ENCODE measurements around the gene KRTAP10-3.

Gene KRTAP10-3

DNA sequence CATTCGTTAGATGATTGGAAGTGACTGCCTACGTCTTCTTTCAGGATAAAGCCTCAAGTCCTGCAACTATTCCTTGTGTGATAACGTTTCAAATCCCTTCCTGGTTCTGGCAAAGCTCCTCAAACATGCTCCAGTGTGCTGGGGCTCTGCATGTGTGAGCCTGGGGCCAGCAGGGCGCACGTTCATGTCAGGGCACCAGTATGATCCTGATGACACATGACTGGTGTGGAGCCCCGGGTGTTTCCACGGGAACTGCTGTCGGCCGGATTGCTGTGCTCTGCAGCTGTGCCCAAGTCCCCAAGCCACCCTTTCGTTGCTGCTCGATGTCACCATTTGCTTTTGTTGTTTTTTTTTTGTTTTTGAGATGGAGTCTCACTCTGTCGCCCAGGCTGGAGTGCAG is 39.9 kb downstream of the KRTAP10-3 start:
- ChIA-PET CTCF (interaction anchor here (1.4 to 2.9 kb wide), 2 partner anchors 8 to 275 kb away, joined by 6 to 11 read pairs; no protein-coding TSS in a partner anchor), POLR2A (no interaction called here)
- TF ChIP-seq CTCF (IDR thresholded peaks at IDR 0.05; ENCODE audit: control extremely low read depth, extremely low read depth, low read depth, missing control alignments): no peak
- no peak for DNase-seq (ENCODE audit: extremely low spot score)

- ChIA-PET CTCF (interaction anchor here (0.9 to 1.4 kb wide), 2 partner anchors 66 to 276 kb away, joined by 3 to 6 read pairs; no protein-coding TSS in a partner anchor), POLR2A (no interaction called here)
- no peak for TF ChIP-seq CTCF (IDR thresholded peaks at IDR 0.05; ENCODE audit: control extremely low read depth, extremely low read depth, low read depth, missing control alignments)
- no peak for DNase-seq (ENCODE audit: extremely low spot score)
Observed at GRCh38 chr21:44517175-44517899, 41.3 kb downstream of the KRTAP10-3 start.

DNA sequence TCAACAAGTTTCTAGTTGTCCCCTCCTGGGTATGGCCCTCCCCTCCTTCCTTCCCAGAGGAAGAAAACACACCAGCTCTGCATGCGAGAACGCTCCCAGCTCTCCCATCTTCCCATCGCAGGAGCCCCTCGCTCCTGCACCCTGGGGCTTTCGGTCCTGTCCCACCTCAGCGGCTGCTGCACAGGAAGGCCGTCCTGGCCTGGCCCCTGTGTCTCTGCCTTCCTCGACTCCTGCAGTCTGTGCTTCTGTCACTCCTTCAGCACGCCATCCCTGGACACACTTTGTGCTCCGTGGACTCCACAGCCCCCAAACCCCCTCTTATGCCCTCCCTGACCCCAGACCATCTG is 41.8 kb downstream of the KRTAP10-3 start:
- no peak for TF ChIP-seq CTCF (IDR thresholded peaks at IDR 0.05; ENCODE audit: control extremely low read depth, extremely low read depth, low read depth, missing control alignments)
- DNase-seq (ENCODE audit: extremely low spot score): no peak
- POLR2A ChIA-PET: no interaction called here
- CTCF ChIA-PET: interaction anchor here (0.9 kb wide), 1 partner anchor 65 kb away, joined by 3 read pairs; no protein-coding TSS in a partner anchor

GRCh38 chr21:44516342-44516741 is 42.3 kb downstream of the KRTAP10-3 start:
- no peak for DNase-seq (ENCODE audit: extremely low spot score)
- CTCF ChIA-PET: interaction anchor here (1.0 kb wide), 1 partner anchor 277 kb away, joined by 5 read pairs; no protein-coding TSS in a partner anchor
- POLR2A ChIA-PET: no interaction called here
- no peak for TF ChIP-seq CTCF (IDR thresholded peaks at IDR 0.05; ENCODE audit: control extremely low read depth, extremely low read depth, low read depth, missing control alignments)

DNA sequence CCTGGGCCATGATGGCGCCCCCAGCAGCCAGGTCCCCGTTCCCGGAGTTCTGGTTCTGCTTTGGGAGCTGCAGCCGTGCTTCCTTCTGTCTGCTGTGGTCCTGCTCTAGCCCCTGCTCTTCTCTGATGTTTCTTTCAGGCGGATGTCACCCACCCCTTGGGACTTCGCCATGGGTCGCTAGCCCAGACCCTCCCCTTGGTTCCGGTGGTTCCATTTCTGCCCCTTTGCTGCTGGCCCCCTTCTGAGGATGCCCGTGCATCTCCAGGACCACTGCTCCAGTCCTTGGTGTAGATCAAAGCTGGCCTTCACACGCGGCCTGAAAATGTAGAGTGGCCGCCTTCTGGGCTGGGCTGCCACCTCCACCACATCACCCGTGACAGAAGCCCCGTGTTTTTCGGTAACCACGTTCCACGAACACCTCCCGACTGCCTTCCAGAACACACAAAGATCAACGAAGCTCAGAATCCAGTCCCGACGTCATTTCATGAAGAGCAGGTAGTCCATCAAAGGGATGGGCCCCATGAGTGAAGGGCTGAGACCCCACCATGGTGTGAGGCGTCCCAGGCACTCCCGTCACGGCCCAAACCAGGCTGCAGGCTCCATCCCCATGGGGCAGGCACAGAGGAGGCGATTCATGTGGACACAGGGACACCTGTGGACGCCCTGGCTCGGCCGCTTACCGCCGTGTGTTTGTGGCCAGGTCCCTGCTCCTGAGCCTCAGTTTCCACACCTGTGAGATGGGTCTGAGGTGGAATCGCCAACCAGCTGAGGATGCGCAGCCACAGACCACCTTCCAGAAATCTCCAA is 43.0 kb downstream of the KRTAP10-3 start:
- no peak for TF ChIP-seq CTCF (IDR thresholded peaks at IDR 0.05; ENCODE audit: control extremely low read depth, extremely low read depth, low read depth, missing control alignments)
- DNase-seq (ENCODE audit: extremely low spot score): no peak
- ChIA-PET POLR2A (no interaction called here), CTCF (interaction anchor here (1.0 to 7.3 kb wide), 2 partner anchors 278 kb away, joined by 5 to 67 read pairs; no protein-coding TSS in a partner anchor)

DNA sequence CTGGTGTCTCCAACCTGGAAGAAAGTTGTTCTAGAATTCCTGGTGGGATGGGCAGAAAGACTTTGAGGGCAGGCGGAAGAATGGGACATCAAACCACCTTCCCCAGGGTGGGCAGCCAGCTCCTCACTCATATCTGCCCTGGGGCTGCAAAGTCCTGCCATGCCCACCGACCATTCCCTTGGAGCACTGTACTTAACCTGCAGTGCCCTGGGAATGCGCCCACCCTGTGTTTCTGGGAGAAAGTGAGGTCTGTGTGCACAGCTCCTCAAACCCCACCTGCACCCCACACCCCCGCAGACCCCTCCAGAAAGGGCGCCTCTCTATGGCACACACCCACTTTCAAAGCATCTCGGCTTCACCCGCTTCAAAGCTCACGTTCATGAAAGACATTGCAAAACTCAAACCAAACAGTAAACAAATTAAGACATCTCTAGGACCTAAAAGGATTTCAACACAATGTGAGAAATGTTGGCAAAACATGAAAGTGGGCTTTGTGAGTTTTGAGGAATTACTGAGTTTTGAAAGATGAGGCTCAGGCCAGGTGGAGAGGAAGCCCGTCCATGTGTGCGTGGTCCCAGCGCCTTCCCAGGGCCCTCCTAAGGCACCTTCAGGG is 43.7 kb downstream of the KRTAP10-3 start:
- ChIA-PET POLR2A (no interaction called here), CTCF (interaction anchor here (7.3 kb wide), 1 partner anchor 279 kb away, joined by 67 read pairs; no protein-coding TSS in a partner anchor)
- no peak for TF ChIP-seq CTCF (IDR thresholded peaks at IDR 0.05; ENCODE audit: control extremely low read depth, extremely low read depth, low read depth, missing control alignments)
- no peak for DNase-seq (ENCODE audit: extremely low spot score)

All from GM10248 (cell line).